ENCODE results near the gene LRRFIP1.

- TF ChIP-seq POLR2A (IDR thresholded peaks at IDR 0.05) (no peak), CTCF (IDR thresholded peaks at IDR 0.05 in 8 of 11, conservative IDR thresholded peaks at IDR 0.05 in 3 of 11) (no peak)
These were observed 2.4 kb downstream of the LRRFIP1 start for GRCh38 chr2:237629739-237630138.

Measured in spleen (tissue), 7 donors.